ENCODE results near the gene SNTG2. TPM values are rescaled to one million over a fixed set of nuclear protein-coding genes. Genes with fewer than 3 reads are reported as not detected.

The SNTG2 gene
- total RNA-seq, 2 experiments from 2014 or later = 0.25 to 0.57 TPM

DNA sequence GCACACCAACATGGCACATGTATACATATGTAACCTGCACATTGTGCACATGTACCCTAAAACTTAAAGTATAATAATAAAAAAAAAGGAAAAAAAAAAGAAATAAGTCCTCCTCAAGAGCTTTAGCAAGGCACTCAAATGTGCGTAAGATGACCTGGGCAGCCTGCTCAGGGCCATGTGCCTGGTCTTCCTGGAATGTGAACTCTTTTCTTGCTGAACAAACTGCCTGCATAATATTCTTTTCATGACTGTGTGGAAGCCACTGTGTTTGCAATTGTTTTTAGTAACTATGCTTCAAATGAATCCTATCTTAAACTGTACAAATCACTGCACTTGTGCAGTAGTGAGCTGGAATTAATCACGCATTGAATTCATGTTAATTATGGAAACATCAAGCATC, 294.5 kb downstream of the SNTG2 start:
- Mint-ChIP-seq H3K4me3 (no peak overlapping the region), H3K9me3 (ENCODE audit: low read depth) (no peaks in the 10 kb centered on the region), H3K27me3 (peaks cover 7% of the 10 kb centered on the region), H3K4me1 (peaks cover under 1% of the 10 kb centered on the region), H3K36me3 (ENCODE audit: low read depth) (no peaks in the 10 kb centered on the region), H3K27ac (no peak overlapping the region)
- intact Hi-C loops (cut with DNase I, micrococcal nuclease) = no loop called here
- ChIA-PET CTCF (no interaction called here), POLR2A (no interaction called here)
- DNase-seq (no peak), ATAC-seq (no peak)

DNA sequence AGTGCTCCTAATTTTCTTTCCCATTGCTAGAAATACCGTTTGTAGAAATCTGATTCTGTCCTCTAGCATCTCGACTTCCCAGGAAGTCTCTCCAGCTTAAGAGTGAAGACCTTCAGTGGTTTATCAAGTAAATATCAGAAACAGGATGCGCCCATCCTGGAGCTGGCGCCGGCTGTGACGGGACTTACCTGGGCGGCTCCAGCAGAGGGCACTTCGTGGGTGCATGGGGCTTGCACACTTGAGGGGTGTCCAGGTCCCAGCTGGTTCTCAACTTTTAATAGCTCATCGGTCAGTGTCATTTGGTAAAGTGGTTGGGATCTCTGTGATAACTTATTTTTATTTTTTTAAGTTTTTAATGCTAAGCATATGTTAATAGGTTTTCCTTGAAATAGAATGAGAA, 295.6 kb downstream of the SNTG2 start:
- ChIA-PET CTCF (interaction anchor here (1.0 kb wide), 1 partner anchor 299 kb away, joined by 3 read pairs; no protein-coding TSS in a partner anchor), POLR2A (no interaction called here)
- Mint-ChIP-seq H3K27me3 (peaks cover 9% of the 10 kb centered on the region), H3K4me3 (no peak overlapping the region), H3K27ac (no peak overlapping the region), H3K4me1 (peaks cover 6% of the 10 kb centered on the region), H3K36me3 (ENCODE audit: low read depth) (no peaks in the 10 kb centered on the region), H3K9me3 (ENCODE audit: low read depth) (no peaks in the 10 kb centered on the region)
- no peak for ATAC-seq
- DNase-seq = no peak
- intact Hi-C loops (cut with DNase I, micrococcal nuclease) = no loop called here

DNA sequence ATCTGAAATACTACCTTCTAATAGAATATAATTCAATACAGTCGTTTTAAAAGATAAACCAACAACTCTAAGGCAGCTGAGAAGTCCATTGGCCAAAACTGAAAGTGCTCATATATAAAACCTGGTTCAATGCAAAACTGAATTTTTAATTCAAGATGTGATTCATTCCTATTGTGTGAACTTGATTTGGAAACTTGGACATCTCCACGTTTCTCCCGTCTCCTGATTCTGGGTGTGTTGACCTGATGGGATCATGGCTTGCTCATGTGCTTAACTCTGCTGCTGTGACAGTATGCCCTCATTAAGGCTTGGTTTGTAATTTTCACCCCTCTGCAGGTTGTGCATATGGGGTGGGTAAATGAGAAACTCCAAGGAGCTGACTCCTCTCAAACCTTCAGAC, 296.3 kb downstream of the SNTG2 start:
- Mint-ChIP-seq H3K4me1 (peaks cover 6% of the 10 kb centered on the region), H3K27me3 (peaks cover 14% of the 10 kb centered on the region), H3K4me3 (no peak overlapping the region), H3K27ac (no peak overlapping the region), H3K9me3 (ENCODE audit: low read depth) (no peaks in the 10 kb centered on the region), H3K36me3 (ENCODE audit: low read depth) (no peaks in the 10 kb centered on the region)
- POLR2A ChIA-PET = no interaction called here
- DNase-seq = no peak
- intact Hi-C loops (cut with DNase I, micrococcal nuclease) = no loop called here
- no peak for ATAC-seq
- CTCF ChIA-PET = interaction anchor here (1.2 kb wide), 1 partner anchor 9 kb away, joined by 3 read pairs; no protein-coding TSS in a partner anchor

DNA sequence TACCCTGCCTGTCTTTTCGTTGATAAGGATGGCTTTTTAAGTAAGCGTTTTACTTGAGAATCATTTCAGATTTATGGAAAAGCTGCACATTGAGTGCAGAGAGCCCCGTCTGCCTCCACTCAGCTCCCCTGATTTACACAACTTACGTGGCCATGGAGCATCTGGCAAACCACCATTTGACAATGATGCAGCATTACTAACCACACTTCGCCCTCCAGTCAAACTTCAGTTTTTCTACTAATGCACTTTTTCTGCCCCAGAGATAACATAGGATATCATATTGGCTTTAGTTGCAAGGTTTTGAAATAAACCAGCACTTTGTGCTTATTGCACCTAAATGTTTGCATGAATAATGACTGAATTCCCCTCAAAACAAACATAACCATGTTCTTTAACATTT, 297.5 kb downstream of the SNTG2 start:
- intact Hi-C loops (cut with DNase I, micrococcal nuclease) = no loop called here
- H3K27me3 Mint-ChIP-seq = peaks cover 14% of the 10 kb centered on the region
- ATAC-seq (no peak), DNase-seq (no peak)
- CTCF ChIA-PET = interaction anchor here (1.1 kb wide), 1 partner anchor 109 kb away, joined by 3 read pairs; no protein-coding TSS in a partner anchor
- H3K9me3 Mint-ChIP-seq (ENCODE audit: low read depth) = no peaks in the 10 kb centered on the region
- H3K4me1 Mint-ChIP-seq = peaks cover 6% of the 10 kb centered on the region
- POLR2A ChIA-PET = no interaction called here
- H3K4me3 Mint-ChIP-seq = no peak overlapping the region
- no peaks in the 10 kb centered on the region for H3K36me3 Mint-ChIP-seq (ENCODE audit: low read depth)
- H3K27ac Mint-ChIP-seq = no peak overlapping the region

DNA sequence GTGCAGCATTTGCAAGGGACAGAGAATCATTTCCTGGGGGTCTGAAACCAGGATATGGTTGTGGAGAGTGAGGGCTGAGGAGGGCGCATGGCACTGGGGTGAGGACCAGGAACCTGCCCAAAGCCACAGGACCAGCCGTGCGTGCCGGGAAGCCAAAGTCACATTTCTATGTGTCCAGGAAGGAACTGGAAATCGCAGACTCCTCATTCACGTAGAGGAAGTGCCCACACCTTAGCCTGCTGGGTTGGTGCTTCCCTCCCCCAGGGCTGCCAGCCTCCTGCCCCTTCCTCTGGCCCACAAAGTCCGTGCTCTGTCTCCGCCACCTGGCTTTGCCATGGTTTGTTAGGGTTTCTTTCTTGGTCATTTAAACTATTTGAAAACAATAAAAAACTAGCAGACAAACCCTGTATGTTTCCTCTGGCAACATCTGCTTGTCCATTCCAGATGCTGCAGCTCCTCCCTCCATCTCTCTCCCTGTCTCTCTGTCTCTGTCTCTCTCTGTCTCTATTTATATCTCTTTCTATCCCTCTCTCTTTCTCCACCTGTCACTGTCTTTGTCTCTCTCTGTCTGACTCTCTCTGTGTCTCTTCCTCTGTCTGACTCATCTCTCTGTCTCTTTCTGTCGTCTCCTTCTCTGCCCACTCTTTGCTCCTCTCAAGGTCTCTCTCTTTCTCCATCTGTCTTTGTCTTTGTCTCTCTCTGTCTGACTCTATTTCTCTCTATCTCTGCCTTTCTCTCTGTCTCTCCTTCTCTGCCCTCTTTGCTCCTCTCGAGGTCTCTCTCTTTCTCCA, 299.4 kb downstream of the SNTG2 start:
- Mint-ChIP-seq H3K36me3 (ENCODE audit: low read depth) (no peaks in the 10 kb centered on the region), H3K4me1 (peaks cover 6% of the 10 kb centered on the region), H3K27ac (no peak overlapping the region), H3K4me3 (no peak overlapping the region), H3K27me3 (peaks cover 9% of the 10 kb centered on the region), H3K9me3 (ENCODE audit: low read depth) (no peaks in the 10 kb centered on the region)
- peak; percentile 58 for ATAC-seq
- ChIA-PET CTCF (no interaction called here), POLR2A (no interaction called here)
- intact Hi-C loops (cut with DNase I, micrococcal nuclease) = no loop called here
- no peak for DNase-seq

DNA sequence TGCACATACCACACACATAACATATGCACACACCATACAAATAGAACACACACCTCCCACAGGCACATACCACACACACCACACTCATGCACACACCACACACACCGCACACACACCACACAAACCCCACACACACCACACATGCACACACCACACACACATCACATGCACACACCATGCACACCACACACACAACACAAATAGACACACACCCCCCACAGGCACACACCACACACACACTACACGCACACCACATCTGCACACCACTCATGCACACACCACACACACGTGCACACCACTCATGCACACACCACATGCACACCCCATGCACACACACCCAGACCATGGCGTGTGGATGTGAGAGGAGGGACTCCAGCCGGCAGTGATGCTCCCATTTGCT, 300.9 kb downstream of the SNTG2 start:
- Mint-ChIP-seq H3K36me3 (ENCODE audit: low read depth) (no peaks in the 10 kb centered on the region), H3K4me3 (no peak overlapping the region), H3K27ac (no peak overlapping the region), H3K9me3 (ENCODE audit: low read depth) (no peaks in the 10 kb centered on the region), H3K4me1 (peaks cover 6% of the 10 kb centered on the region), H3K27me3 (peaks cover 9% of the 10 kb centered on the region)
- POLR2A ChIA-PET = no interaction called here
- ATAC-seq = no peak
- intact Hi-C loops (cut with DNase I, micrococcal nuclease) = no loop called here
- CTCF ChIA-PET = no interaction called here
- DNase-seq = no peak

DNA sequence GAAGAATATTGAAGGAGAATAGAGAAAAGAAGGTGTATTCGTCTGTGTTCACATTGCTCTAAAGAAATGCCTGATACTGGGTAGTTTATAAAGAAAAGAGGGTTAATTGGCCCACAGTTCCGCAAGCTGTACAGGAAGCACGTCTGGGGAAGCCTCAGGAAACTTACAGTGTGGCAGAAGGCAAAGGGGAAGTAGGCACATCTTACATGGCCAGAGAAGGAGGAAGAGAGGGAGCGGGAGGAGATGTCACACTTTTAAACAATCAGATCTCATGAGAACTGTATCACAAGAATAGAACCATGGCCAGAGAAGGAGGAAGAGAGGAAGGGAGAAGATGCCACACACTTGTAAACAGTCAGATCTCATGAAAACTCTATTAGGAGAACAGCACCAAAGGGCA, 303.0 kb downstream of the SNTG2 start:
- H3K36me3 Mint-ChIP-seq (ENCODE audit: low read depth) = no peaks in the 10 kb centered on the region
- CTCF ChIA-PET = no interaction called here
- POLR2A ChIA-PET = no interaction called here

DNA sequence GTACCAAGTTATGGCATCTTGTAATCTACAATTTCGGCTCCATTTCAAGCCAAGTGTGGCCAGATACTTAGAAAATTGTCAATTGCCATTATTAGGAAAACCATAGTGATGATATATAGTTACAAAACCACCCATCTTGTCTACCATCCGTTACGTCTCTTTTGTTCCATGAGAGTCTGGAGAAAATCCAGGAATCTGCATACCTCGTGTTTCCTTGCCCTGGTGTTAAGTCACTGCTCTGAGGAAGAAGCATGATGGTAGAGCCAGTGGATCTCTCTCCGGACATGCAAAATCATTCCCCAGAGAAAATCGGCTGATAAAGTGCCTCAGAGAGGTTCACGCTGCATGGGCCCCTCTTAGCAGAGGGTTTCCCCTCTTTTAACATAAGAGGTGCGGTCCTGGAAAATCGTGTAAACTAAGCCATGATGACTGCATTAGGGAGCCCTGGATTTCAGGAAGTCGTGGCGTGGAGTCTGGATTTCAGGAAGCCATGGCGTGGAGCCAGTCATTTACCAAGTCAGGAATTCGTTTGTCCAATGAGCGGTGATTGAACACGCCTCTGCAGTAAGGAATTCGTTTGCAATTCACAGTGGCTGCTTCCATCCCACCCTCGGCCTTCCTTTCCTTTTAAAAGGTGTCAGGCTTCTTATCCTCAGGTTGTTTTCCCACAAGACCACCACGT, 304.2 kb downstream of the SNTG2 start:
- intact Hi-C loops (cut with DNase I, micrococcal nuclease) = no loop called here
- DNase-seq (no peak), ATAC-seq (no peak)
- Mint-ChIP-seq H3K4me1 (peaks cover 6% of the 10 kb centered on the region), H3K9me3 (ENCODE audit: low read depth) (no peaks in the 10 kb centered on the region), H3K4me3 (no peak overlapping the region), H3K36me3 (ENCODE audit: low read depth) (no peaks in the 10 kb centered on the region), H3K27me3 (peaks cover 9% of the 10 kb centered on the region), H3K27ac (no peak overlapping the region)
- ChIA-PET POLR2A (no interaction called here), CTCF (no interaction called here)

More for the DNA sequence above, 303.0 kb downstream of the SNTG2 start:
- H3K4me3 Mint-ChIP-seq = no peak overlapping the region
- peaks cover 6% of the 10 kb centered on the region for H3K4me1 Mint-ChIP-seq
- H3K27ac Mint-ChIP-seq = no peak overlapping the region
- no peak for ATAC-seq
- no peak for DNase-seq
- intact Hi-C loops (cut with DNase I, micrococcal nuclease) = no loop called here
- peaks cover 8% of the 10 kb centered on the region for H3K27me3 Mint-ChIP-seq
- no peaks in the 10 kb centered on the region for H3K9me3 Mint-ChIP-seq (ENCODE audit: low read depth)

DNA sequence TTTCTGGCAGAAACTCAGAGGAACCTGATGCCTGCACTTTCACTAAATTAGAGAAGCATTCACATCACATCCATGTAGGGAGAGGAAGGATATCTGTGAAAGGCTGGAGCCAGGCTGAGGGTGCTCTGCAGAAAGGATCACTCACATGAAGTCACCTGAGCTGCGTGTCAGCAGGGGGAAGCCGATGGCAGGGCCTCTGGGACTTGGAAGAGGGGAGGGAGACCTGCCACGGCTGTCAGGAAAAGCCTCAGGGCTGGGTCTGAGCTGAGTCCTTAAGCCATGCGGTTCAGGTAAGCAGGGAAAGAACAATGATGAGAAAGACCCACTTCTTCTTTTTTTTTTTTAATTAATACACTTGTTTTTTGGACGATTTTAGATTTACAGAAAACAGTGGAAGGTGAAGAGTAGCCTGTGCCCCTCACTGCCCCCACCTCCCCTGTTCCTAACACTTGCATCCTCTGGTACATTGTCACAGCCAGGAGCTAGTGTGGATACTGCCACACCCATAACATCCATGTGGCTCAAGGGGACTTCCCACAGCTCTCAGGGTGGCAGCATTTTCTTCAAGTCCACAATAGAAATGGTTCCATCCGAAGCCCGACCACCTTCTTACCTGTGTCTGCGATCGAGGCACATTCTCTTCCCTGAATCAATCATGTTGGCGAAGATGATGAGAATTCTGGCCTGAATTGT, 306.1 kb downstream of the SNTG2 start:
- Mint-ChIP-seq H3K9me3 (ENCODE audit: low read depth) (no peaks in the 10 kb centered on the region), H3K4me1 (no peaks in the 10 kb centered on the region), H3K4me3 (no peak overlapping the region), H3K36me3 (ENCODE audit: low read depth) (no peaks in the 10 kb centered on the region), H3K27ac (no peak overlapping the region), H3K27me3 (peaks cover 1% of the 10 kb centered on the region)
- CTCF ChIA-PET = no interaction called here
- POLR2A ChIA-PET = no interaction called here
- ATAC-seq (no peak), DNase-seq (no peak)
- intact Hi-C loops (cut with DNase I, micrococcal nuclease) = no loop called here

DNA sequence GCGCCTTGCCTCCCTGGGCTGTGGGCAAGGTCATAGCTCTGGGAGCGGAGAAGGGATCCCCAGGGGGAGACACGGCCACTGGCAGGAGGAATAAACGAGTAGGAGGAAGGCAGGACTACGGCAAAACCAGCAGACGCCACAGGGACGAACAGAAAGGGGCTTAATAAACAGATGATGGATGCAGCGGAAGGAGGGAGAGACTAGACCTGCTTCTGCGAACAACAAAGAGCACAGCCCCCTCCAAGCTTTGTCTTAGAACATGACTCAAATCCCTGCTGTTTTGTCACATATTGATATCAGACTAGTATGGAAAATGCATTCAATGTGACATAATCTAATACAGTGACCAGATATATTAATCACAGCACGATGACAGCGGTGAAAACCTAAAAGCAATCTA, 306.7 kb downstream of the SNTG2 start:
- H3K27ac Mint-ChIP-seq = no peak overlapping the region
- CTCF ChIA-PET = no interaction called here

DNA sequence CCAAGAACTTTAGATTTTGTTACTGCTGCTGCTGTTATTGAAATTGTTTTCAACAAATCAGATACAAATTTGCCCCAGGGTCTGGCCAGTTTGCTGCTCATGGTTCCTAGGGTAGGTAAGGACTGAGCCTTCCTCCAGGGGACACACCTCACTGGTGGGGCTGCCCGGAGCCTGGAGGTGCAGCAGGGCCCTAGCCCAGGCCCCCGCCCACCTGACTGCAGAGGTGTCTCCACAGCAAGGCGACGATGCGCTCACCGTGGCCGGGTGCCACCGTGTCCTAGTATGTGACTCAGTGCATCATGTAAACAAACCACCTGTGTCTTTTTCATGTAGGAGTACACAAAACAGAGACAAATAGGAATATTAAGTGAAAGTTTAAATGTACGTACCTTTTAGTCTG, 309.1 kb downstream of the SNTG2 start:
- Mint-ChIP-seq H3K27ac (no peak overlapping the region), H3K4me3 (no peak overlapping the region), H3K9me3 (ENCODE audit: low read depth) (no peaks in the 10 kb centered on the region), H3K36me3 (ENCODE audit: low read depth) (no peaks in the 10 kb centered on the region), H3K4me1 (no peaks in the 10 kb centered on the region), H3K27me3 (peaks cover 1% of the 10 kb centered on the region)
- ATAC-seq (no peak), DNase-seq (no peak)
- POLR2A ChIA-PET = no interaction called here
- CTCF ChIA-PET = no interaction called here
- intact Hi-C loops (cut with DNase I, micrococcal nuclease) = no loop called here

More for the DNA sequence above, 306.7 kb downstream of the SNTG2 start:
- Mint-ChIP-seq H3K4me3 (no peak overlapping the region), H3K9me3 (ENCODE audit: low read depth) (no peaks in the 10 kb centered on the region), H3K36me3 (ENCODE audit: low read depth) (no peaks in the 10 kb centered on the region), H3K27me3 (peaks cover 1% of the 10 kb centered on the region), H3K4me1 (no peaks in the 10 kb centered on the region)
- intact Hi-C loops (cut with DNase I, micrococcal nuclease) = no loop called here
- DNase-seq = no peak
- ATAC-seq = no peak
- POLR2A ChIA-PET = no interaction called here

DNA sequence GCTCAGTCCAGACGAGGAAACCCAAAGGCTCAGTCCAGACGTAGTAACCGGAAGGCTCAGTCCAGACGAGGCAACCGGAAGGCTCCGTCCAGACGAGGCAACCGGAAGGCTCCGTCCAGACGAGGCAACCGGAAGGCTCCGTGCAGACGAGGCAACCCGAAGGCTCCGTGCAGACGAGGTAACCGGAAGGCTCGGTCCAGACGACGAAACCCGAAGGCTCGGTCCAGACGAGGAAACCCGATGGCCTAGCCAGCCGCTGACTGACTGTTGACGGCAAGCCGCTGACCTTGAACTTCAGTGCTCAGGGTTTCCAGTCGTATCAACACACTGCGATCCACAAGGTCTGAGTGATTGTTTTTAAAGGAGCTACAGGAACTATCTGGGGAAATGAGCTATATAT, 312.0 kb downstream of the SNTG2 start:
- Mint-ChIP-seq H3K27me3 (peaks cover 3% of the 10 kb centered on the region), H3K9me3 (ENCODE audit: low read depth) (no peaks in the 10 kb centered on the region), H3K27ac (no peak overlapping the region), H3K4me1 (no peaks in the 10 kb centered on the region), H3K36me3 (ENCODE audit: low read depth) (no peaks in the 10 kb centered on the region), H3K4me3 (no peak overlapping the region)
- POLR2A ChIA-PET = no interaction called here
- DNase-seq (no peak), ATAC-seq (no peak)
- intact Hi-C loops (cut with DNase I, micrococcal nuclease) = no loop called here
- CTCF ChIA-PET = no interaction called here

All from activated CD4-positive, alpha-beta T cell treated with anti-CD3 and anti-CD28 coated beads for 36 hours (primary cell).